ENCODE data around the gene PSTK. TPM values are rescaled to one million over a fixed set of nuclear protein-coding genes. Genes with fewer than 3 reads are reported as not detected.

PSTK gene
- total and polyA plus RNA-seq, 2 of the 13 experiments (the other 11 are each of a cell fraction or from before 2014, with no cell fraction given) = 8.2 to 9.3 TPM

DNA sequence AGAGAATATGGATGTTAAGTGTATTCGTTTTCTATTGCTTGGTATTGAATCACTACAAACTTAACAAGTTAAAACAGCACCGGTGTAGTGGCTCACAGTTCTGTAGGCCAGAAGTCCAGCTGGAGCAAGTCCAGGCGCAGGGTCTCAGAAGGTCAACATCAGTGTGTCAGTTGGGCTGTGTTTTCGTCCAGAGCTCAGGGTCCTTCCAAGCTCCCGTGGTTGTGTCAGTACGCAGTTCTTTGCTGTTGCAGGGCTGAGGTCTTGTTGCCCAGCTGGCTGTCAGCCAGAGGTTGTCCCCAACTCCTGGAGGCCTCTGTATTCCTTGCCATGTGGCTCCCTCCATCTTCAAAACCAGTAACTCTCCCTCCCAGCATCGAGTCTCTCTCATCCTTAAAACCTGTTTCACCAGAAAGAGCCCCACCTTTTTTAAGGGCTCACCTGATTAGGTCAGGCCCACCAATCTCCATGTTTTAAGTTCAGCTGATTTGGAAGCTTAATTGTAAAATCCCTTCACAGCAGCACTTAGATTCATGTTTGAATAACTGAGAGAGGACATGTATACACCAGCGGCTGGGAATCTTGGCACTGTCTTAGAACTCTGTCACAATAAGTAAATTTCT lies 55.4 kb downstream of the PSTK start (continued):
- TF ChIP-seq SP4 (CRISPR knock-in tag; IDR thresholded peaks at IDR 0.05) = no peak
- no peak for TF ChIP-seq SIX1 (CRISPR knock-in tag; IDR thresholded peaks at IDR 0.05; ENCODE audit: borderline replicate concordance)
- TF ChIP-seq SOX13 (IDR thresholded peaks at IDR 0.05) = 0 out of 2 replicates have a peak, but pooled peaks have one; percentile 45
- peak in 1 of 2 experiments; percentile 50; a peak in 1 of 4 replicates for TF ChIP-seq SOX13 (CRISPR knock-in tag; conservative IDR thresholded peaks at IDR 0.05 in 1 of 2, IDR thresholded peaks at IDR 0.05 in 1 of 2)
- TF ChIP-seq, protein P1, sequence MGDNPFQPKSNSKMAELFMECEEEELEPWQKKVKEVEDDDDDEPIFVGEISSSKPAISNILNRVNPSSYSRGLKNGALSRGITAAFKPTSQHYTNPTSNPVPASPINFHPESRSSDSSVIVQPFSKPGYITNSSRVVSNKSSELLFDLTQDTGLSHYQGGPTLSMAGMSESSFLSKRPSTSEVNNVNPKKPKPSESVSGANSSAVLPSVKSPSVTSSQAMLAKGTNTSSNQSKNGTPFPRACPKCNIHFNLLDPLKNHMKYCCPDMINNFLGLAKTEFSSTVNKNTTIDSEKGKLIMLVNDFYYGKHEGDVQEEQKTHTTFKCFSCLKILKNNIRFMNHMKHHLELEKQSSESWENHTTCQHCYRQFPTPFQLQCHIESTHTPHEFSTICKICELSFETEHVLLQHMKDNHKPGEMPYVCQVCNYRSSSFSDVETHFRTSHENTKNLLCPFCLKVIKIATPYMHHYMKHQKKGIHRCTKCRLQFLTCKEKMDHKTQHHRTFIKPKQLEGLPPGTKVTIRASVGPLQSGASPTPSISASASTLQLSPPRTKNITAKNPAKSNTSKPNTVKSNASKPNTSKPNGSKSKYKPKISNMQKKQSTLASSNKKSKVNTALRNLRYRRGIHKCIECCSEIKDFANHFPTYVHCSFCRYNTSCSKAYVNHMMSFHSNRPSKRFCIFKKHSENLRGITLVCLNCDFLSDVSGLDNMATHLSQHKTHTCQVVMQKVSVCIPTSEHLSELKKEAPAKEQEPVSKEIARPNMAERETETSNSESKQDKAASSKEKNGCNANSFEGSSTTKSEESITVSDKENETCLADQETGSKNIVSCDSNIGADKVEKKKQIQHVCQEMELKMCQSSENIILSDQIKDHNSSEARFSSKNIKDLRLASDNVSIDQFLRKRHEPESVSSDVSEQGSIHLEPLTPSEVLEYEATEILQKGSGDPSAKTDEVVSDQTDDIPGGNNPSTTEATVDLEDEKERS (CRISPR knock-in tag; IDR thresholded peaks at IDR 0.05) = peak; percentile 75; the same call in 1 of the 2 replicates
- TF ChIP-seq, protein P2, sequence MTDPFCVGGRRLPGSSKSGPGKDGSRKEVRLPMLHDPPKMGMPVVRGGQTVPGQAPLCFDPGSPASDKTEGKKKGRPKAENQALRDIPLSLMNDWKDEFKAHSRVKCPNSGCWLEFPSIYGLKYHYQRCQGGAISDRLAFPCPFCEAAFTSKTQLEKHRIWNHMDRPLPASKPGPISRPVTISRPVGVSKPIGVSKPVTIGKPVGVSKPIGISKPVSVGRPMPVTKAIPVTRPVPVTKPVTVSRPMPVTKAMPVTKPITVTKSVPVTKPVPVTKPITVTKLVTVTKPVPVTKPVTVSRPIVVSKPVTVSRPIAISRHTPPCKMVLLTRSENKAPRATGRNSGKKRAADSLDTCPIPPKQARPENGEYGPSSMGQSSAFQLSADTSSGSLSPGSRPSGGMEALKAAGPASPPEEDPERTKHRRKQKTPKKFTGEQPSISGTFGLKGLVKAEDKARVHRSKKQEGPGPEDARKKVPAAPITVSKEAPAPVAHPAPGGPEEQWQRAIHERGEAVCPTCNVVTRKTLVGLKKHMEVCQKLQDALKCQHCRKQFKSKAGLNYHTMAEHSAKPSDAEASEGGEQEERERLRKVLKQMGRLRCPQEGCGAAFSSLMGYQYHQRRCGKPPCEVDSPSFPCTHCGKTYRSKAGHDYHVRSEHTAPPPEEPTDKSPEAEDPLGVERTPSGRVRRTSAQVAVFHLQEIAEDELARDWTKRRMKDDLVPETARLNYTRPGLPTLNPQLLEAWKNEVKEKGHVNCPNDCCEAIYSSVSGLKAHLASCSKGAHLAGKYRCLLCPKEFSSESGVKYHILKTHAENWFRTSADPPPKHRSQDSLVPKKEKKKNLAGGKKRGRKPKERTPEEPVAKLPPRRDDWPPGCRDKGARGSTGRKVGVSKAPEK (CRISPR knock-in tag; IDR thresholded peaks at IDR 0.05; ENCODE audit: borderline replicate concordance) = no peak
- TF ChIP-seq, protein P3, sequence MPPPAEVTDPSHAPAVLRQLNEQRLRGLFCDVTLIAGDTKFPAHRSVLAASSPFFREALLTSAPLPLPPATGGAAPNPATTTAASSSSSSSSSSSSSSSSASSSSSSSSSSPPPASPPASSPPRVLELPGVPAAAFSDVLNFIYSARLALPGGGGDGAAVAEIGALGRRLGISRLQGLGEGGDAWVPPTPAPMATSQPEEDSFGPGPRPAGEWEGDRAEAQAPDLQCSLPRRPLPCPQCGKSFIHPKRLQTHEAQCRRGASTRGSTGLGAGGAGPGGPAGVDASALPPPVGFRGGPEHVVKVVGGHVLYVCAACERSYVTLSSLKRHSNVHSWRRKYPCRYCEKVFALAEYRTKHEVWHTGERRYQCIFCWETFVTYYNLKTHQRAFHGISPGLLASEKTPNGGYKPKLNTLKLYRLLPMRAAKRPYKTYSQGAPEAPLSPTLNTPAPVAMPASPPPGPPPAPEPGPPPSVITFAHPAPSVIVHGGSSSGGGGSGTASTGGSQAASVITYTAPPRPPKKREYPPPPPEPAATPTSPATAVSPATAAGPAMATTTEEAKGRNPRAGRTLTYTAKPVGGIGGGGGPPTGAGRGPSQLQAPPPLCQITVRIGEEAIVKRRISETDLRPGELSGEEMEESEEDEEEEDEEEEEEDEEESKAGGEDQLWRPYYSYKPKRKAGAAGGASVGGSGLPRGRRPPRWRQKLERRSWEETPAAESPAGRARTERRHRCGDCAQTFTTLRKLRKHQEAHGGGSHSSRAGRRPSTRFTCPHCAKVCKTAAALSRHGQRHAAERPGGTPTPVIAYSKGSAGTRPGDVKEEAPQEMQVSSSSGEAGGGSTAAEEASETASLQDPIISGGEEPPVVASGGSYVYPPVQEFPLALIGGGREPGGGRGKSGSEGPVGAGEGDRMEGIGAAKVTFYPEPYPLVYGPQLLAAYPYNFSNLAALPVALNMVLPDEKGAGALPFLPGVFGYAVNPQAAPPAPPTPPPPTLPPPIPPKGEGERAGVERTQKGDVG (CRISPR knock-in tag; IDR thresholded peaks at IDR 0.05; ENCODE audit: borderline replicate concordance) = no peak
- no peak for TF ChIP-seq MIXL1 (CRISPR knock-in tag; IDR thresholded peaks at IDR 0.05)
- TF ChIP-seq FOXM1 (CRISPR knock-in tag; IDR thresholded peaks at IDR 0.05) = no peak
- TF ChIP-seq SP1 (IDR thresholded peaks at IDR 0.05) = no peak
- TF ChIP-seq SP1 (CRISPR knock-in tag; IDR thresholded peaks at IDR 0.05) = no peak
- TF ChIP-seq GFI1 (CRISPR knock-in tag; IDR thresholded peaks at IDR 0.05; ENCODE audit: borderline replicate concordance) = no peak
- no peak for TF ChIP-seq NRL (CRISPR knock-in tag; IDR thresholded peaks at IDR 0.05; ENCODE audit: borderline replicate concordance)
- TF ChIP-seq SRF (IDR thresholded peaks at IDR 0.05; ENCODE audit: low read depth, low read length) = no peak
- TF ChIP-seq PCBP1 (IDR thresholded peaks at IDR 0.05; ENCODE audit: borderline replicate concordance, low read depth, low read length) = no peak
- no peak for TF ChIP-seq ZNF510 (CRISPR knock-in tag; IDR thresholded peaks at IDR 0.05; ENCODE audit: low read depth)
- no peak for TF ChIP-seq TRIM24 (CRISPR knock-in tag; IDR thresholded peaks at IDR 0.05)
- peak; percentile 62 for TF ChIP-seq NCOA2 (CRISPR knock-in tag; IDR thresholded peaks at IDR 0.05)
- TF ChIP-seq ZNF577 (CRISPR knock-in tag; IDR thresholded peaks at IDR 0.05; ENCODE audit: borderline replicate concordance, low read depth) = no peak
- no peak for TF ChIP-seq ATF7 (IDR thresholded peaks at IDR 0.05)
- no peak for TF ChIP-seq ATF7 (CRISPR knock-in tag; IDR thresholded peaks at IDR 0.05)
- no peak for TF ChIP-seq POLR2AphosphoS2 (IDR thresholded peaks at IDR 0.05; ENCODE audit: low read depth, low read length)
